Duodenal mucosa (tissue), 2 donors: Measurements from ENCODE around the gene FAM177B.
A peak's percentile ranks its signal among the peaks of the same experiment; 100 is the strongest.

Source experiments
- H3K27ac ChIP-seq: one replicate; pipeline ENCODE4 v1.7.0; 2013; ENCODE audit warnings: low read depth, low read length
- H3K27me3 ChIP-seq, 2 donors: one replicate each; pipeline ENCODE4 v1.7.0; 2013; ENCODE audit warnings: low read length in 2 of 2, control low read depth in 1 of 2; ENCODE audit not compliant: insufficient read depth in 2 of 2, control insufficient read depth in 1 of 2
- H3K36me3 ChIP-seq, 2 donors: one replicate each; pipeline ENCODE4 v1.7.0; 2013; ENCODE audit warnings: low read length in 2 of 2, control low read depth in 1 of 2; ENCODE audit not compliant: insufficient read depth in 2 of 2, control insufficient read depth in 1 of 2
- H3K4me1 ChIP-seq, 2 donors: one replicate each; pipeline ENCODE4 v1.7.0; 2013; ENCODE audit warnings: low read length in 2 of 2, control low read depth in 1 of 2; ENCODE audit not compliant: insufficient read depth in 2 of 2, control insufficient read depth in 1 of 2
- H3K4me3 ChIP-seq, 2 donors: one replicate each; pipeline ENCODE4 v1.7.0; 2013; ENCODE audit warnings: low read length in 2 of 2, low read depth in 1 of 2
- H3K9ac ChIP-seq, 2 donors: one replicate each; pipeline ENCODE4 v1.7.0; 2013; ENCODE audit warnings: low read length in 2 of 2, low read depth in 1 of 2
- H3K9me3 ChIP-seq, 2 donors: one replicate each; pipeline ENCODE4 v1.7.0; 2013; ENCODE audit warnings: low read length in 2 of 2, control low read depth in 1 of 2; ENCODE audit not compliant: control insufficient read depth in 1 of 2

Gene FAM177B

GRCh38 chr1:222711319-222712252 lies 25.4 kb upstream of the FAM177B start:
- no peaks in the 10 kb centered on the region for H3K9me3 ChIP-seq
- peak overlapping the region; percentile 89 to 90 for H3K4me3 ChIP-seq
- no peaks in the 10 kb centered on the region for H3K27me3 ChIP-seq
- peaks cover 3 to 8% of the 10 kb centered on the region in 2 donors for H3K36me3 ChIP-seq
- peak overlapping the region; percentile 86 for H3K27ac ChIP-seq
- H3K9ac ChIP-seq = peak overlapping the region; percentile 76 to 94
- H3K4me1 ChIP-seq = peaks cover 7 to 11% of the 10 kb centered on the region in 2 donors

DNA sequence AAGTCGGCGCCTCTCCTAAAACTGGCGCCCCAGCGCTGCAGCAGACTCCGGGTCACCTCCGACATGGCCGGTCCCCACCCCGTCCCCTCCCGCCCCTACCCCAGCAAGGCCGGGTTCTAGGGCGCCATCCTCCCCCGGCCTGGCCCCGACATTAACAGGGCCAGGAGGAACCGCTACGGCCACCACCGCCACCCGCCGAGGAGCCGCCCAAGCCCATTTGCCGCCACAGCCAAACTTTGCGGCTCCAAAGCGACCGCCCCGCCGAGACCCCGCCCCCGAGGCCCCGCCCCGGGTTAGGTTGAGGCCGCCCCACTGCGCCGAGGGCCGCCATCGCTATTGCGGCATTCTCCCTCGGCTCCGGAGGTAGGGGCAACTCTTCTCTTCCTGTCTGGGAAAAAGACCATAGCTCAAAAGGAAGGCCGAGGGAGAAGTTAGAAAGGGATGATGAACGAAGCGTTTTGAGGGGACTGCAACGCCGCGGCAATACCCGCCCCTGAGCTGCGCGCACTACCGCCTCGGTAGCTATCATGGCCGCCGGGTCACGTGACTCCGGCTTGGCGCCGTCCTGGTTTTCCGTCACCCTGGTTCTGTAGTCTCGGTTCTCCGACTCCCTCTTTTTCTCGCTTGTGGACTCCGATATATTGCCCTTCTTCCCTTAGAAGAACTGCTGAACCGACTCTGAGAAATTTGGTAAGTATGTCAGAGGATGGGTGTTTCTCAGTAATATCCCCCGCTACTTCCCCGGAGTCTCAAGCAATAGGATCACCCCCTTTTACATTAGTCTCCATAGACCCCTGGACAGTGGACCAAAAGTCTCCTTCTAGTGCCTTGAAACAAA lies 24.5 kb upstream of the FAM177B start, which contains the start of the genes AIDA and BROX:
AIDA (minus strand) TSS at position 239 of the 838 bp plus-strand sequence; CDS start at position 65, 174 bp downstream.
BROX (plus strand) TSS at position 312 of the 838 bp plus-strand sequence. CDS start 3,136 bp downstream, outside the sequence.
- Histone ChIP-seq H3K4me3 (peak within 1 kb of the TSS; percentile 90 to 95), H3K9me3 (no peaks in the 10 kb centered on the region), H3K36me3 (peaks cover 4 to 12% of the 10 kb centered on the region in 2 donors), H3K27ac (peak within 1 kb of the TSS; percentile 90), H3K4me1 (peaks cover 7 to 11% of the 10 kb centered on the region in 2 donors), H3K9ac (peak within 1 kb of the TSS; percentile 88 to 94), H3K27me3 (no peaks in the 10 kb centered on the region)

- H3K36me3 ChIP-seq = peaks cover 11 to 19% of the 10 kb centered on the region in 2 donors
- peak overlapping the region; percentile 85 to 95 for H3K4me3 ChIP-seq
- peak overlapping the region; percentile 88 to 89 for H3K9ac ChIP-seq
- H3K27ac ChIP-seq = peak overlapping the region; percentile 90
- no peaks in the 10 kb centered on the region for H3K9me3 ChIP-seq
- peaks cover 7 to 11% of the 10 kb centered on the region in 2 donors for H3K4me1 ChIP-seq
- no peaks in the 10 kb centered on the region for H3K27me3 ChIP-seq
Observed at GRCh38 chr1:222713091-222713961, 23.7 kb upstream of the FAM177B start.

DNA sequence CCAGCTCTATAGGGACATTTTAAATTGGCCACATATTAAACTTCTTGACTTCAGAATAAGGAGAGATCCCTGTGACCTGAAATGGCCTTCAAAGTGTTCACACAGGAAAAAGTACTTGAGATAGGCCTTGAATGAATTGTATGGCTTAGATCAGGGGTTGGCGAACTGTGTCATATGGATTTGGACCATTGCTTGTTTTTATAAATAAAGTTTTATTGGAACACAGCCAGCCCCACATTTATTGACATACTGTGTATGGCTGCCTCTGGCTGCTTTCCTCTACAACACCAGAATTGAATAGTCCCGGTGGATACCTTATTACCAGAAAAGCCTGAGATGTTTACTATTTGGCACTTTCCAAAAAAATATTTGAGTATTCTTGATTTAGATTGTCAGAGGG lies 20.6 kb upstream of the FAM177B start:
- Histone ChIP-seq H3K27me3 (no peaks in the 10 kb centered on the region), H3K9me3 (no peaks in the 10 kb centered on the region), H3K9ac (no peak overlapping the region), H3K27ac (no peak overlapping the region), H3K36me3 (peaks cover 25 to 47% of the 10 kb centered on the region in 2 donors), H3K4me1 (no peaks in the 10 kb centered on the region), H3K4me3 (no peak overlapping the region)

- no peaks in the 10 kb centered on the region for H3K27me3 ChIP-seq
- H3K4me1 ChIP-seq = no peaks in the 10 kb centered on the region
- no peak overlapping the region for H3K4me3 ChIP-seq
- H3K9me3 ChIP-seq = no peaks in the 10 kb centered on the region
- H3K36me3 ChIP-seq = peaks cover 57 to 88% of the 10 kb centered on the region in 2 donors
- H3K9ac ChIP-seq = no peak overlapping the region
- no peak overlapping the region for H3K27ac ChIP-seq
Observed at GRCh38 chr1:222728746-222729145, 8.3 kb upstream of the FAM177B start.

GRCh38 chr1:222730866-222731265 lies 6.1 kb upstream of the FAM177B start:
- Histone ChIP-seq H3K4me1 (no peaks in the 10 kb centered on the region), H3K9me3 (no peaks in the 10 kb centered on the region), H3K36me3 (peaks cover 57 to 90% of the 10 kb centered on the region in 2 donors)

DNA sequence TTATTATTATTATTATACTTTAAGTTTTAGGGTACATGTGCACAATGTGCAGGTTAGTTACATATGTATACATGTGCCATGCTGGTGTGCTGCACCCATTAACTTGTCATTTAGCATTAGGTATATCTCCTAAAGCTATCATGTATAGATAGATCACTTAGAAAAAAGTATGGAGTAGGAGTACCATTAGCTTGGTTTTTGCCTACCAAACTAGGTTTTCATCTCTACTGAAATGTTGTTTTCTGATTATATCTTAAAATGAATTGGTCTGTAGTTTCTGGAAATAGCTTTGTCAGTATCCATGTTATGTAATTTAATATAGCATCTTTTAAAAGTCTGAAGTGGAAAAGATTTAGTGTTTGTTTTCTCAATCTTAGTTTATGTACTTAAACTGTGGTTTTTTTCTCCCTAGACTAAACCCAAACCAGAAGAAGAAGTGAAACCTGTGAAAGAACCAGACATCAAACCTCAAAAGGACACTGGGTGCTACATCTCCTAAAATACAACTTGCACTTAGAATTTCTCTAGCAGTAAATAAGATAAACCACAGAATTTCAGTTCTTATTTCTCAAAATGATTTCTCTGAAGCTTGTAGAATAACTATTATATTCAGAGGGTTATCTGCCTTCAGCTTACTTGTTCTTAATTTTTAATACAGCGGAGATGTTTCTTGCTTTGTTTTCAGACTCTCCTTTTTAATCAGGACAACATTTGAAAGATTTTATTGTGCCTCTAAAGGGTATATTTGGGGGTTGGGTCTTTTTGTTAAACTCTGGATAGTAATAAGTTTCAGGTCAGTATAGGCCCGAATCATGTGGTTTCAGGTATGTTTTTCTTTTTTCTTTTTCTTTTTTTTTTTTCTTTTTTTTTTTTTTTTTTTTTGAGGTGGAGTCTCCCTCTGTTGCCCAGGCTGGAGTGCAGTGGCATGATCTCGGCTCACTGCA lies 4.5 kb upstream of the FAM177B start:
- Histone ChIP-seq H3K27ac (no peak overlapping the region), H3K27me3 (no peaks in the 10 kb centered on the region), H3K9ac (no peak overlapping the region), H3K36me3 (peaks cover 47 to 80% of the 10 kb centered on the region in 2 donors), H3K4me1 (peaks cover 4 to 7% of the 10 kb centered on the region in 2 donors), H3K4me3 (no peak overlapping the region), H3K9me3 (no peaks in the 10 kb centered on the region)

More at GRCh38 chr1:222730866-222731265, 6.1 kb upstream of the FAM177B start:
- H3K27me3 ChIP-seq = no peaks in the 10 kb centered on the region
- H3K4me3 ChIP-seq = no peak overlapping the region
- no peak overlapping the region for H3K27ac ChIP-seq
- no peak overlapping the region for H3K9ac ChIP-seq

GRCh38 chr1:222734740-222735139 lies 2.3 kb upstream of the FAM177B start:
- Histone ChIP-seq H3K9me3 (no peaks in the 10 kb centered on the region), H3K27me3 (no peaks in the 10 kb centered on the region), H3K36me3 (peaks cover 27 to 58% of the 10 kb centered on the region in 2 donors), H3K4me1 (peaks cover 4 to 7% of the 10 kb centered on the region in 2 donors), H3K4me3 (no peak overlapping the region), H3K9ac (no peak overlapping the region), H3K27ac (no peak overlapping the region)
